ENCODE results near the gene GRAP.

The GRAP gene

GRCh38 chr17:19016881-19017280 lies 29.9 kb downstream of the GRAP start:
- no peak for TF ChIP-seq ZNF585B (tag by site-specific recombination; IDR thresholded peaks at IDR 0.05)
- TF ChIP-seq, protein P1, sequence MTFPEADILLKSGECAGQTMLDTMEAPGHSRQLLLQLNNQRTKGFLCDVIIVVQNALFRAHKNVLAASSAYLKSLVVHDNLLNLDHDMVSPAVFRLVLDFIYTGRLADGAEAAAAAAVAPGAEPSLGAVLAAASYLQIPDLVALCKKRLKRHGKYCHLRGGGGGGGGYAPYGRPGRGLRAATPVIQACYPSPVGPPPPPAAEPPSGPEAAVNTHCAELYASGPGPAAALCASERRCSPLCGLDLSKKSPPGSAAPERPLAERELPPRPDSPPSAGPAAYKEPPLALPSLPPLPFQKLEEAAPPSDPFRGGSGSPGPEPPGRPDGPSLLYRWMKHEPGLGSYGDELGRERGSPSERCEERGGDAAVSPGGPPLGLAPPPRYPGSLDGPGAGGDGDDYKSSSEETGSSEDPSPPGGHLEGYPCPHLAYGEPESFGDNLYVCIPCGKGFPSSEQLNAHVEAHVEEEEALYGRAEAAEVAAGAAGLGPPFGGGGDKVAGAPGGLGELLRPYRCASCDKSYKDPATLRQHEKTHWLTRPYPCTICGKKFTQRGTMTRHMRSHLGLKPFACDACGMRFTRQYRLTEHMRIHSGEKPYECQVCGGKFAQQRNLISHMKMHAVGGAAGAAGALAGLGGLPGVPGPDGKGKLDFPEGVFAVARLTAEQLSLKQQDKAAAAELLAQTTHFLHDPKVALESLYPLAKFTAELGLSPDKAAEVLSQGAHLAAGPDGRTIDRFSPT (tag by site-specific recombination; IDR thresholded peaks at IDR 0.05), result peak; percentile 48
- Histone ChIP-seq H3K4me3 (ENCODE audit: low read depth, low read length) (no peak overlapping the region), H3K4me1 (ENCODE audit: control insufficient read depth, insufficient read depth, low read length) (no peaks in the 10 kb centered on the region), H3K9me3 (ENCODE audit: control insufficient read depth, insufficient read depth, low read depth, low read length) (no peaks in the 10 kb centered on the region), H3K36me3 (ENCODE audit: control insufficient read depth in 2 of 2, insufficient read depth in 1 of 2, low read length in 2 of 2) (no peaks in the 10 kb centered on the region), H3K27ac (ENCODE audit: extremely low read depth, low read depth, low read length) (no peak overlapping the region)
- ChIA-PET POLR2A (interaction anchor here (0.5 to 1.7 kb wide), 2 partner anchors 12 to 806 kb away, joined by 3 read pairs; partner anchors contain the start of gene FAM83G), CTCF (interaction anchor here (0.8 to 2.2 kb wide), 2 partner anchors 9 to 56 kb away, joined by 3 to 8 read pairs; no protein-coding TSS in a partner anchor)

- H3K9me3 ChIP-seq (ENCODE audit: control insufficient read depth, insufficient read depth, low read depth, low read length), result no peaks in the 10 kb centered on the region
- no peaks in the 10 kb centered on the region for H3K36me3 ChIP-seq (ENCODE audit: control insufficient read depth in 2 of 2, insufficient read depth in 1 of 2, low read length in 2 of 2)
- POLR2A ChIA-PET, result interaction anchor here (1.7 kb wide), 1 partner anchor 12 kb away, joined by 3 read pairs; the partner anchor contains the start of gene FAM83G
- no peak overlapping the region for H3K4me3 ChIP-seq (ENCODE audit: low read depth, low read length)
- CTCF ChIA-PET, result interaction anchor here (0.8 to 2.2 kb wide), 2 partner anchors 9 to 55 kb away, joined by 3 to 8 read pairs; no protein-coding TSS in a partner anchor
- TF ChIP-seq KLF8 (tag by site-specific recombination; IDR thresholded peaks at IDR 0.05) (no peak), ZNF324 (tag by site-specific recombination; IDR thresholded peaks at IDR 0.05) (no peak), SCRT2 (tag by site-specific recombination; IDR thresholded peaks at IDR 0.05) (no peak), ZNF18 (tag by site-specific recombination; IDR thresholded peaks at IDR 0.05) (no peak), ZNF341 (tag by site-specific recombination; IDR thresholded peaks at IDR 0.05; ENCODE audit: low read depth) (peak; percentile 29; the same call in 1 of the 2 replicates)
- TF ChIP-seq, protein P2, sequence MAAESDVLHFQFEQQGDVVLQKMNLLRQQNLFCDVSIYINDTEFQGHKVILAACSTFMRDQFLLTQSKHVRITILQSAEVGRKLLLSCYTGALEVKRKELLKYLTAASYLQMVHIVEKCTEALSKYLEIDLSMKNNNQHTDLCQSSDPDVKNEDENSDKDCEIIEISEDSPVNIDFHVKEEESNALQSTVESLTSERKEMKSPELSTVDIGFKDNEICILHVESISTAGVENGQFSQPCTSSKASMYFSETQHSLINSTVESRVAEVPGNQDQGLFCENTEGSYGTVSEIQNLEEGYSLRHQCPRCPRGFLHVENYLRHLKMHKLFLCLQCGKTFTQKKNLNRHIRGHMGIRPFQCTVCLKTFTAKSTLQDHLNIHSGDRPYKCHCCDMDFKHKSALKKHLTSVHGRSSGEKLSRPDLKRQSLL (tag by site-specific recombination; IDR thresholded peaks at IDR 0.05), result no peak
- H3K4me1 ChIP-seq (ENCODE audit: control insufficient read depth, insufficient read depth, low read length), result peaks cover 2% of the 10 kb centered on the region; the same call in 1 of the 2 replicates
- H3K27ac ChIP-seq (ENCODE audit: extremely low read depth, low read depth, low read length), result no peak overlapping the region
These were observed 30.5 kb downstream of the GRAP start for GRCh38 chr17:19016297-19016696.

DNA sequence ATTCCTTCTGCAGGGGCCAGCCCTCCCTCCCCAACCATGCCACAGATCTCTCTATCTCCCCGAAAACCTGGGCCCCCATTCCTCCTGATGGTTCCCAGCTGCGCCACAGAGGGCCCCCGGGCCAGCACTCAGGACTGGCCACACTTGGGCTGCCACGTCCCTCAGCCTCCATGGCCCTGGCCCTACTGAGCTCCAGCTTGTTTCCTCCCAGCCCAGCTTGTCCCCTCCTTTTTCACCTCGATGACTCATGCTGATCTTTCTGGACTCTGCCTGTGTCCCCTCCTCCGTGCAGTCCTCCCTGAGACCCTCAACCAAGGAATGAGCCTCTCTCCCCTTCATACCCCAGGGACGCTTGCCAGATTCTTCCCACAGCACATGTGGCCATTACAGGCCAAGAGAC lies 31.3 kb downstream of the GRAP start:
- CTCF ChIA-PET, result interaction anchor here (2.2 kb wide), 1 partner anchor 54 kb away, joined by 8 read pairs; no protein-coding TSS in a partner anchor
- Histone ChIP-seq H3K9me3 (ENCODE audit: control insufficient read depth, insufficient read depth, low read depth, low read length) (no peaks in the 10 kb centered on the region), H3K4me3 (ENCODE audit: low read depth, low read length) (no peak overlapping the region), H3K36me3 (ENCODE audit: control insufficient read depth in 2 of 2, insufficient read depth in 1 of 2, low read length in 2 of 2) (no peaks in the 10 kb centered on the region), H3K4me1 (ENCODE audit: control insufficient read depth, insufficient read depth, low read length) (peaks cover 5% of the 10 kb centered on the region; the same call in 1 of the 2 replicates), H3K27ac (ENCODE audit: extremely low read depth, low read depth, low read length) (no peak overlapping the region)
- POLR2A ChIA-PET, result no interaction called here
- no peak for TF ChIP-seq ZNF514 (tag by site-specific recombination; IDR thresholded peaks at IDR 0.05)
- no peak for TF ChIP-seq ZNF133 (tag by site-specific recombination; IDR thresholded peaks at IDR 0.05)
- TF ChIP-seq KLF17 (tag by site-specific recombination; IDR thresholded peaks at IDR 0.05), result 0 out of 2 replicates have a peak, but pooled peaks have one; percentile 9
- no peak for TF ChIP-seq ZNF266 (tag by site-specific recombination; IDR thresholded peaks at IDR 0.05; ENCODE audit: low read depth)
- no peak for TF ChIP-seq ZBTB26 (tag by site-specific recombination; optimal IDR thresholded peaks at IDR 0.05)
- no peak for TF ChIP-seq ZFHX2 (tag by site-specific recombination; conservative IDR thresholded peaks at IDR 0.05)

Measured in HEK293 (cell line).